HG02678 (cell line): ENCODE measurements around the gene TLCD3B.
"Not testable (repeated sequence)": the region's sequence is repeated elsewhere in the genome, so short reads cannot be mapped to it uniquely, and the experiment has no call there.

Experiments
- ATAC-seq: cut with Tn5 transposase; IDR thresholded peaks from one replicate; pipeline ENCODE4 v1.9.1; 2021; ENCODE audit warnings: mild to moderate bottlenecking, moderate library complexity; ENCODE audit not compliant: unreplicated experiment

TLCD3B gene

GRCh38 chr16:30027588-30028437, 3.3 kb downstream of the TLCD3B start:
- ATAC-seq: no peak

GRCh38 chr16:30026449-30026848, 4.6 kb downstream of the TLCD3B start:
- no peak for ATAC-seq

- no peak for ATAC-seq
These were observed 5.5 kb downstream of the TLCD3B start for GRCh38 chr16:30025574-30025973.

- no peak for ATAC-seq
These were observed 5.9 kb downstream of the TLCD3B start for GRCh38 chr16:30025156-30025555.

- ATAC-seq: no peak
These were observed 6.6 kb downstream of the TLCD3B start for GRCh38 chr16:30024451-30024850.

GRCh38 chr16:30023586-30023985, 7.5 kb downstream of the TLCD3B start:
- no peak for ATAC-seq

GRCh38 chr16:30022887-30023286, 8.2 kb downstream of the TLCD3B start, which contains the start of gene C16orf92:
Gene C16orf92 (plus strand): TSS chr16:30023198. CDS start chr16:30023341, 143 bp downstream.
- ATAC-seq: no peak

GRCh38 chr16:30018731-30019158, 12.3 kb downstream of the TLCD3B start:
- no peak for ATAC-seq

GRCh38 chr16:30017937-30018336, 13.1 kb downstream of the TLCD3B start:
- not testable (repeated sequence) for ATAC-seq

- no peak for ATAC-seq
These were observed 13.8 kb downstream of the TLCD3B start for GRCh38 chr16:30017277-30017656.

GRCh38 chr16:30016555-30017276, 14.4 kb downstream of the TLCD3B start:
- ATAC-seq: no peak

GRCh38 chr16:30015450-30015849, 15.6 kb downstream of the TLCD3B start:
- ATAC-seq: not testable (repeated sequence)

GRCh38 chr16:30012598-30012997, 18.5 kb downstream of the TLCD3B start:
- not testable (repeated sequence) for ATAC-seq

GRCh38 chr16:30011714-30012504, 19.2 kb downstream of the TLCD3B start:
- no peak for ATAC-seq

GRCh38 chr16:30010844-30011713, 20.0 kb downstream of the TLCD3B start, which contains the start of gene DOC2A:
Gene DOC2A (minus strand): TSS chr16:30011027. CDS start chr16:30010222, 805 bp downstream.
- ATAC-seq: no peak

- no peak for ATAC-seq
These were observed 20.9 kb downstream of the TLCD3B start for GRCh38 chr16:30009990-30010843.

- no peak for ATAC-seq
These were observed 21.8 kb downstream of the TLCD3B start for GRCh38 chr16:30009085-30009862.

GRCh38 chr16:30007378-30007895, 23.6 kb downstream of the TLCD3B start:
- ATAC-seq: no peak
